Peyer's patch (tissue), 4 donors: ENCODE results near the gene YBX2. TPM values are rescaled to one million over a fixed set of nuclear protein-coding genes. Genes with fewer than 3 reads are reported as not detected.

Experiments
- DNase-seq, 3 donors: peaks; one replicate each; pipeline ENCODE4 v3.0.0-alpha.2; 2017 to 2019
- H3K27ac ChIP-seq, 4 donors: fragments of 200-600 bp; sonication (generic); one replicate each; pipeline ENCODE4 v1.5.1; 2016 to 2019
- H3K27me3 ChIP-seq, 2 donors: fragments of 200-600 bp; sonication (generic); one replicate each; pipeline ENCODE4 v1.5.1; 2019
- H3K36me3 ChIP-seq, 3 donors: fragments of 200-600 bp; sonication (generic); one replicate each; pipeline ENCODE4 v1.5.1; 2016 to 2019
- H3K4me1 ChIP-seq, 4 donors: fragments of 200-600 bp; sonication (generic); one replicate each; pipeline ENCODE4 v1.5.1; 2016 to 2019
- H3K4me3 ChIP-seq, 4 donors: fragments of 200-600 bp; sonication (generic); 1 replicate in 3 of 4; 2 replicates in 1 of 4; pipeline ENCODE4 v1.5.1; 2016 to 2019; ENCODE audit warnings: mild to moderate bottlenecking in 1 of 4
- H3K9me3 ChIP-seq, 4 donors: fragments of 200-600 bp; sonication (generic); one replicate each; pipeline ENCODE4 v1.5.1; 2016 to 2019; ENCODE audit warnings: mild to moderate bottlenecking in 1 of 4
- POLR2A ChIP-seq, 2 donors: fragments of 450-650 bp; IDR thresholded peaks; one replicate each; pipeline ENCODE4 v1.5.1; 2017; ENCODE audit warnings: antibody characterized with exemption in 2 of 2, mild to moderate bottlenecking in 2 of 2, moderate library complexity in 2 of 2
- total RNA-seq, 4 donors: library from RNA; depleted of rRNA; stranded (reverse); fragments of >200 nt; gene quantifications; one replicate each; pipeline ENCODE4 v1.1.0, GENCODE V29; 2016
- TF ChIP-seq, protein P1 (sequence below), 6 experiments: fragments of 450-650 bp in 4 of 6; fragments of 200-600 bp in 2 of 6; sonication (generic) in 1 of 6; IDR thresholded peaks; one replicate each; pipeline ENCODE4 v1.5.1; 2017 to 2019; ENCODE audit warnings: antibody characterized with exemption in 6 of 6, mild to moderate bottlenecking in 3 of 6, moderate library complexity in 1 of 6

Gene YBX2
- total RNA-seq, 4 donors from 2014 or later, result 20.7 to 70.0 (median 24.6) TPM

GRCh38 chr17:7318121-7318860 is 23.9 kb upstream of the YBX2 start:
- Histone ChIP-seq H3K36me3 (peaks cover 0 to 61% (median 0%) of the 10 kb centered on the region in 3 donors), H3K27me3 (no peaks in the 10 kb centered on the region), H3K9me3 (no peaks in the 10 kb centered on the region), H3K4me1 (peaks cover 0 to 18% (median 9%) of the 10 kb centered on the region in 4 donors), H3K4me3 (no peak overlapping the region), H3K27ac (no peak overlapping the region)
- DNase-seq, result no peak
- TF ChIP-seq, protein P1, sequence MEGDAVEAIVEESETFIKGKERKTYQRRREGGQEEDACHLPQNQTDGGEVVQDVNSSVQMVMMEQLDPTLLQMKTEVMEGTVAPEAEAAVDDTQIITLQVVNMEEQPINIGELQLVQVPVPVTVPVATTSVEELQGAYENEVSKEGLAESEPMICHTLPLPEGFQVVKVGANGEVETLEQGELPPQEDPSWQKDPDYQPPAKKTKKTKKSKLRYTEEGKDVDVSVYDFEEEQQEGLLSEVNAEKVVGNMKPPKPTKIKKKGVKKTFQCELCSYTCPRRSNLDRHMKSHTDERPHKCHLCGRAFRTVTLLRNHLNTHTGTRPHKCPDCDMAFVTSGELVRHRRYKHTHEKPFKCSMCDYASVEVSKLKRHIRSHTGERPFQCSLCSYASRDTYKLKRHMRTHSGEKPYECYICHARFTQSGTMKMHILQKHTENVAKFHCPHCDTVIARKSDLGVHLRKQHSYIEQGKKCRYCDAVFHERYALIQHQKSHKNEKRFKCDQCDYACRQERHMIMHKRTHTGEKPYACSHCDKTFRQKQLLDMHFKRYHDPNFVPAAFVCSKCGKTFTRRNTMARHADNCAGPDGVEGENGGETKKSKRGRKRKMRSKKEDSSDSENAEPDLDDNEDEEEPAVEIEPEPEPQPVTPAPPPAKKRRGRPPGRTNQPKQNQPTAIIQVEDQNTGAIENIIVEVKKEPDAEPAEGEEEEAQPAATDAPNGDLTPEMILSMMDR (IDR thresholded peaks at IDR 0.05), result no peak
- TF ChIP-seq POLR2A (IDR thresholded peaks at IDR 0.05), result no peak

GRCh38 chr17:7317161-7317803 is 22.8 kb upstream of the YBX2 start:
- H3K4me3 ChIP-seq, result no peak overlapping the region
- peaks cover 0 to 26% (median 9%) of the 10 kb centered on the region in 4 donors for H3K4me1 ChIP-seq
- peaks cover 0 to 61% (median 0%) of the 10 kb centered on the region in 3 donors for H3K36me3 ChIP-seq
- TF ChIP-seq, protein P1 (IDR thresholded peaks at IDR 0.05), result no peak
- TF ChIP-seq POLR2A (IDR thresholded peaks at IDR 0.05), result no peak
- H3K27ac ChIP-seq, result no peak overlapping the region
- no peak for DNase-seq
- H3K9me3 ChIP-seq, result no peaks in the 10 kb centered on the region
- no peaks in the 10 kb centered on the region for H3K27me3 ChIP-seq

GRCh38 chr17:7315570-7316235 is 21.3 kb upstream of the YBX2 start:
- DNase-seq, result no peak
- Histone ChIP-seq H3K27me3 (no peaks in the 10 kb centered on the region), H3K9me3 (no peaks in the 10 kb centered on the region), H3K4me1 (peaks cover 0 to 26% (median 9%) of the 10 kb centered on the region in 4 donors), H3K27ac (peak overlapping the region; percentile 86 to 98 (median 91)), H3K4me3 (peak overlapping the region; percentile 82 to 97 (median 90)), H3K36me3 (peaks cover 0 to 59% (median 0%) of the 10 kb centered on the region in 3 donors)
- TF ChIP-seq POLR2A (IDR thresholded peaks at IDR 0.05), result no peak
- TF ChIP-seq, protein P1 (IDR thresholded peaks at IDR 0.05), result no peak

GRCh38 chr17:7314719-7315569 is 20.5 kb upstream of the YBX2 start, which contains the start of gene GPS2:
Gene GPS2 (minus strand): TSS chr17:7315360. CDS start chr17:7315052, 308 bp downstream.
- no peaks in the 10 kb centered on the region for H3K27me3 ChIP-seq
- peak; percentile 94 to 97 (median 97) for DNase-seq
- peak within 1 kb of the TSS; percentile 86 to 98 (median 91) for H3K27ac ChIP-seq
- peak within 1 kb of the TSS; percentile 82 to 97 (median 90) for H3K4me3 ChIP-seq
- no peaks in the 10 kb centered on the region for H3K9me3 ChIP-seq
- TF ChIP-seq, protein P1 (IDR thresholded peaks at IDR 0.05), result no peak
- peak; percentile 81 to 84 for TF ChIP-seq POLR2A (IDR thresholded peaks at IDR 0.05)
- peaks cover 0 to 31% (median 9%) of the 10 kb centered on the region in 4 donors for H3K4me1 ChIP-seq
- H3K36me3 ChIP-seq, result peaks cover 0 to 59% (median 0%) of the 10 kb centered on the region in 3 donors
